GM19023 (cell line): ENCODE data around the gene FAM167B.
"Not testable (repeated sequence)": the region's sequence is repeated elsewhere in the genome, so short reads cannot be mapped to it uniquely, and the experiment has no call there.

Experiments
- ATAC-seq: cut with Tn5 transposase; IDR thresholded peaks from one replicate; pipeline ENCODE4 v1.9.1; 2021; ENCODE audit warnings: mild to moderate bottlenecking, moderate library complexity; ENCODE audit not compliant: unreplicated experiment

FAM167B gene

GRCh38 chr1:32255072-32256071 is 8.3 kb downstream of the FAM167B start:
- ATAC-seq: no peak

- ATAC-seq: no peak
Observed at GRCh38 chr1:32256473-32257226, 9.6 kb downstream of the FAM167B start.

- ATAC-seq: no peak
Observed at GRCh38 chr1:32257227-32257508, 10.1 kb downstream of the FAM167B start.

GRCh38 chr1:32263236-32263593 is 16.2 kb downstream of the FAM167B start:
- not testable (repeated sequence) for ATAC-seq

- no peak for ATAC-seq
Observed at GRCh38 chr1:32263744-32264143, 16.7 kb downstream of the FAM167B start.

GRCh38 chr1:32265846-32266245 is 18.8 kb downstream of the FAM167B start:
- ATAC-seq: no peak

- ATAC-seq: no peak
Observed at GRCh38 chr1:32266921-32267591, 20.0 kb downstream of the FAM167B start.

GRCh38 chr1:32269744-32270143 is 22.7 kb downstream of the FAM167B start:
- ATAC-seq: no peak

GRCh38 chr1:32272557-32273390 is 25.8 kb downstream of the FAM167B start:
- no peak for ATAC-seq

- ATAC-seq: no peak
Observed at GRCh38 chr1:32273391-32274208, 26.6 kb downstream of the FAM167B start.

GRCh38 chr1:32274646-32275340 is 27.8 kb downstream of the FAM167B start:
- no peak for ATAC-seq

GRCh38 chr1:32275424-32275823 is 28.4 kb downstream of the FAM167B start:
- ATAC-seq: no peak

GRCh38 chr1:32276032-32276782 is 29.2 kb downstream of the FAM167B start:
- ATAC-seq: no peak

- not testable (repeated sequence) for ATAC-seq
Observed at GRCh38 chr1:32284777-32285176, 37.8 kb downstream of the FAM167B start.

GRCh38 chr1:32285658-32286057 is 38.6 kb downstream of the FAM167B start:
- ATAC-seq: no peak

- no peak for ATAC-seq
Observed at GRCh38 chr1:32286763-32287162, 39.7 kb downstream of the FAM167B start.

GRCh38 chr1:32289256-32289655 is 42.2 kb downstream of the FAM167B start:
- ATAC-seq: no peak

- ATAC-seq: no peak
Observed at GRCh38 chr1:32291145-32291707, 44.2 kb downstream of the FAM167B start.
